Upper lobe of left lung (tissue), 6 donors: ENCODE results near the gene LRRC36. TPM values are rescaled to one million over a fixed set of nuclear protein-coding genes. Genes with fewer than 3 reads are reported as not detected.
"Not testable (repeated sequence)": the region's sequence is repeated elsewhere in the genome, so short reads cannot be mapped to it uniquely, and the experiment has no call there.

ENCODE experiments used
- ATAC-seq, 2 donors: fragments of 200-7000 bp; cut with Tn5 transposase; one replicate each; pipeline ENCODE4 v1.9.1; 2022; ENCODE audit warnings: mild to moderate bottlenecking in 2 of 2, moderate library complexity in 2 of 2; ENCODE audit not compliant: low FRiP score in 2 of 2
- DNase-seq, 2 donors: peaks; one replicate each; pipeline ENCODE4 v3.0.0-alpha.2; 2019 to 2020
- H3K27ac ChIP-seq, 4 donors: fragments of 200-600 bp; sonication (generic); one replicate each; pipeline ENCODE4 v1.5.1; 2016 to 2019
- H3K27me3 ChIP-seq, 4 donors: fragments of 200-600 bp; sonication (generic); one replicate each; pipeline ENCODE4 v1.5.1; 2017 to 2019
- H3K36me3 ChIP-seq, 4 donors: fragments of 200-600 bp; sonication (generic); one replicate each; pipeline ENCODE4 v1.5.1; 2016 to 2019
- H3K4me1 ChIP-seq, 4 donors: fragments of 200-600 bp; sonication (generic); one replicate each; pipeline ENCODE4 v1.5.1; 2018 to 2019
- H3K4me3 ChIP-seq, 4 donors: fragments of 200-600 bp; sonication (generic); one replicate each; pipeline ENCODE4 v1.5.1; 2017 to 2019; ENCODE audit warnings: mild to moderate bottlenecking in 2 of 4, moderate library complexity in 1 of 4
- H3K9me3 ChIP-seq, 4 donors: fragments of 200-600 bp; sonication (generic); one replicate each; pipeline ENCODE4 v1.5.1; 2018 to 2019
- EP300 ChIP-seq, 4 donors: sonication (generic); formaldehyde crosslinking; IDR thresholded peaks; one replicate each; pipeline ENCODE4 v1.5.1; 2017; ENCODE audit warnings: antibody characterized with exemption in 4 of 4, control low read depth in 2 of 4
- POLR2A ChIP-seq, 4 donors: fragments of 450-650 bp; IDR thresholded peaks; one replicate each; pipeline ENCODE4 v1.5.1; 2016 to 2017; ENCODE audit warnings: antibody characterized with exemption in 4 of 4, mild to moderate bottlenecking in 2 of 4
- POLR2AphosphoS5 ChIP-seq, 2 donors: sonication (generic); formaldehyde crosslinking; IDR thresholded peaks; one replicate each; pipeline ENCODE4 v1.5.1; 2017; ENCODE audit warnings: antibody characterized with exemption in 2 of 2
- WGBS, 2 donors: methylation state at CpG; one replicate each; pipeline ENCODE4 v1.1.5; 2017 to 2018; 5-methylcytosine and 5-hydroxymethylcytosine counted together
- total RNA-seq, 6 donors: library from RNA; depleted of rRNA in 4 of 6; stranded (reverse); fragments of >200 nt in 4 of 6; gene quantifications; one replicate each; pipeline versions ENCODE4 v1.1.0 to v1.2.1, GENCODE V29; 2016 to 2021
- TF ChIP-seq, protein P1 (sequence below), 6 experiments: fragments of 450-650 bp in 4 of 6; fragments of 200-600 bp in 2 of 6; sonication (generic) in 2 of 6; IDR thresholded peaks; one replicate each; pipeline ENCODE4 v1.5.1; 2016 to 2019; ENCODE audit warnings: antibody characterized with exemption in 6 of 6
- donor health status: DM: no; HTN: no; CAD: no; lungs with moderate emphysema.
- donor health status: DM: no; HTN: yes; CAD: no; lungs with severe emphysema.

LRRC36 gene
- total RNA-seq, 6 donors from 2014 or later, result 5.9 to 110 (median 22.8) TPM

DNA sequence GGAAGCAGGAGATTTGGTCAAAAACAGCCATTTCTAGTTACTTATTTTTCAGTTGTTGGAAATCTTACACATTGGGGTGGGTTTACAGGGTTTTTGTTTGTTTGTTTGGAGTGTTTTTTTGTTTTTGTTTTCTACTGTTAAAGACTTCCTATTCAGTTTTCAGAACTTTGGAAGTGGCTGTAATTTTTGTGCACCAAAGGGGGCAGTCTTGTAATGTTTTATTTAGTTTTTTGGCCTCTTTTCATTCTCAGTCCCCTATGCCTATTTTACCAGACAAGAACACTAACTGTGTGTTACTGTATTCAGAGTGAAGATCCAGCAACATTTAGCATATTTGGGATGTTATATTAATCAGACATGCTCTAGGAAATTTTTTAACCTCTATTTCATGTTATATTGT is 46.0 kb downstream of the LRRC36 start:
- no peak for DNase-seq
- no peak for TF ChIP-seq POLR2AphosphoS5 (IDR thresholded peaks at IDR 0.05)
- TF ChIP-seq, protein P1, sequence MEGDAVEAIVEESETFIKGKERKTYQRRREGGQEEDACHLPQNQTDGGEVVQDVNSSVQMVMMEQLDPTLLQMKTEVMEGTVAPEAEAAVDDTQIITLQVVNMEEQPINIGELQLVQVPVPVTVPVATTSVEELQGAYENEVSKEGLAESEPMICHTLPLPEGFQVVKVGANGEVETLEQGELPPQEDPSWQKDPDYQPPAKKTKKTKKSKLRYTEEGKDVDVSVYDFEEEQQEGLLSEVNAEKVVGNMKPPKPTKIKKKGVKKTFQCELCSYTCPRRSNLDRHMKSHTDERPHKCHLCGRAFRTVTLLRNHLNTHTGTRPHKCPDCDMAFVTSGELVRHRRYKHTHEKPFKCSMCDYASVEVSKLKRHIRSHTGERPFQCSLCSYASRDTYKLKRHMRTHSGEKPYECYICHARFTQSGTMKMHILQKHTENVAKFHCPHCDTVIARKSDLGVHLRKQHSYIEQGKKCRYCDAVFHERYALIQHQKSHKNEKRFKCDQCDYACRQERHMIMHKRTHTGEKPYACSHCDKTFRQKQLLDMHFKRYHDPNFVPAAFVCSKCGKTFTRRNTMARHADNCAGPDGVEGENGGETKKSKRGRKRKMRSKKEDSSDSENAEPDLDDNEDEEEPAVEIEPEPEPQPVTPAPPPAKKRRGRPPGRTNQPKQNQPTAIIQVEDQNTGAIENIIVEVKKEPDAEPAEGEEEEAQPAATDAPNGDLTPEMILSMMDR (IDR thresholded peaks at IDR 0.05), result peak in 4 of 6 experiments; percentile 18 to 42 (median 29)
- ATAC-seq, result peak in 1 of 2 donors; percentile 73
- H3K9me3 ChIP-seq, result no peaks in the 10 kb centered on the region
- no peak overlapping the region for H3K27ac ChIP-seq
- H3K4me1 ChIP-seq, result no peaks in the 10 kb centered on the region
- no peak overlapping the region for H3K4me3 ChIP-seq
- H3K27me3 ChIP-seq, result no peaks in the 10 kb centered on the region
- no peaks in the 10 kb centered on the region for H3K36me3 ChIP-seq

DNA sequence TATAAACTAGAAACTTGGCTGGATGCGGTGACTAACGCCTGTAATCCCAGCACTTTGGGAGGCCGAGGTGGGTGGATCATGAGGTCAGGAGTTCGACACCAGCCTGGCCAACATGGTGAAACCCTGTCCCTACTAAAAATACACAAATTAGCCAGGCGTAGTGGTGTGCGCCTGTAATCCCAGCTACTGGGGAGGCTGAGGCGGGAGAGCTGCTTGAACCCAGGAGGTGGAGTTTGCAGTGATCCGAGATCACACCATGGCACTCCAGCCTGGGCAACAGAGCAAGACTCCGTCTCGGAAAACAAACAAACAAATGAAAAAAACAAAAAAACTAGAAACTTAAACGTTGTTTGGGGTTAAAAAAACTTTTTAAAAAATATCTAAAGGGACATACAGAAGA is 49.4 kb downstream of the LRRC36 start:
- not testable (repeated sequence) for H3K9me3 ChIP-seq, DNase-seq, ATAC-seq, H3K4me1 ChIP-seq, H3K4me3 ChIP-seq, H3K36me3 ChIP-seq, H3K27ac ChIP-seq, H3K27me3 ChIP-seq
- 91 to 94% methylated on average over 11 of the region's 11 CpGs for WGBS, 2 donors

DNA sequence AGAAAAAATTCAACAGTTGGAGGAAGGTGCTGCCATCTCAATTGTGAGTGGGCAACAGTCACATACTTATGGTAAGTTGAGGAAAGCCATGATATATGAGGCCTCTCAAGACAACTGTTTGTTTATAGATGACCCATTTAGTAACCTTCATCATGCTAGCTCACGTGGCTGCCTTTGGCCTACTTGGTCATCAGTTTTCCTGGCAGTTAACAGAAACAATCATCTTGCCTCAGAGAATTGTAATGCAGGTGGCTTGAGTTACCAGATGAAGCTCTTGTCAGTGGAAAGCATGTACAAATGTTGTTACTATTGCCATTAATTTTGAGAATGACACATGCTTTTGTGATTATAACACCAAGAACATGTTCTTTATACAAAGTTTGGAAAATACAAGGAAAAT is 52.0 kb downstream of the LRRC36 start:
- H3K36me3 ChIP-seq, result no peaks in the 10 kb centered on the region
- H3K27ac ChIP-seq, result no peak overlapping the region
- DNase-seq, result no peak
- no peaks in the 10 kb centered on the region for H3K27me3 ChIP-seq
- WGBS, 2 donors, result 94 to 95% methylated on average over 1 of the region's 1 CpG
- H3K9me3 ChIP-seq, result no peaks in the 10 kb centered on the region
- H3K4me3 ChIP-seq, result no peak overlapping the region
- TF ChIP-seq POLR2AphosphoS5 (IDR thresholded peaks at IDR 0.05), result no peak
- no peak for TF ChIP-seq EP300 (IDR thresholded peaks at IDR 0.05)
- no peak for TF ChIP-seq POLR2A (IDR thresholded peaks at IDR 0.05)
- TF ChIP-seq, protein P1 (IDR thresholded peaks at IDR 0.05), result no peak
- no peaks in the 10 kb centered on the region for H3K4me1 ChIP-seq
- no peak for ATAC-seq

DNA sequence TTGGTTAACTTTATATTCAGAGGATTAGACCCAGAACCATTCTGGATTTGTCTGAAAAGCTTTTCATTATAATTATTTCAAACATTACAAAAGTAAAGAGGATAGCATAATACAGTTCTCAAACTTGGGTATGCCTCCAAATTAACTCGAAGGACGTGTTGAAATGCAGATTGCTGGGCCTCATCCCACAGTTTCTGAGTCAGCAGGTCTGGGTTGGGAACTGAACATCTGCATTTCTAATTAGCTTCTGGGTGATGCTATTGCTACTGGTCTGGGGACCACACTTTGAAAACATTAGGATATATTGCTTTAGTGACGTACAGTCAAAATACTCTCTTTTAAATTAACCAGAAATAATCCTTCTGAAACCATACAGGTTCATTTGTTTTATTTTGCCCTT is 56.7 kb downstream of the LRRC36 start:
- H3K4me3 ChIP-seq, result no peak overlapping the region
- H3K36me3 ChIP-seq, result no peaks in the 10 kb centered on the region
- ATAC-seq (no peak), DNase-seq (no peak)
- no peaks in the 10 kb centered on the region for H3K9me3 ChIP-seq
- H3K27ac ChIP-seq, result no peak overlapping the region
- no peak for TF ChIP-seq EP300 (IDR thresholded peaks at IDR 0.05)
- no peak for TF ChIP-seq POLR2A (IDR thresholded peaks at IDR 0.05)
- no peak for TF ChIP-seq POLR2AphosphoS5 (IDR thresholded peaks at IDR 0.05)
- TF ChIP-seq, protein P1 (IDR thresholded peaks at IDR 0.05), result no peak
- H3K27me3 ChIP-seq, result no peaks in the 10 kb centered on the region
- no peaks in the 10 kb centered on the region for H3K4me1 ChIP-seq
- WGBS, 2 donors, result 70 to 84% methylated on average over 3 of the region's 3 CpGs

DNA sequence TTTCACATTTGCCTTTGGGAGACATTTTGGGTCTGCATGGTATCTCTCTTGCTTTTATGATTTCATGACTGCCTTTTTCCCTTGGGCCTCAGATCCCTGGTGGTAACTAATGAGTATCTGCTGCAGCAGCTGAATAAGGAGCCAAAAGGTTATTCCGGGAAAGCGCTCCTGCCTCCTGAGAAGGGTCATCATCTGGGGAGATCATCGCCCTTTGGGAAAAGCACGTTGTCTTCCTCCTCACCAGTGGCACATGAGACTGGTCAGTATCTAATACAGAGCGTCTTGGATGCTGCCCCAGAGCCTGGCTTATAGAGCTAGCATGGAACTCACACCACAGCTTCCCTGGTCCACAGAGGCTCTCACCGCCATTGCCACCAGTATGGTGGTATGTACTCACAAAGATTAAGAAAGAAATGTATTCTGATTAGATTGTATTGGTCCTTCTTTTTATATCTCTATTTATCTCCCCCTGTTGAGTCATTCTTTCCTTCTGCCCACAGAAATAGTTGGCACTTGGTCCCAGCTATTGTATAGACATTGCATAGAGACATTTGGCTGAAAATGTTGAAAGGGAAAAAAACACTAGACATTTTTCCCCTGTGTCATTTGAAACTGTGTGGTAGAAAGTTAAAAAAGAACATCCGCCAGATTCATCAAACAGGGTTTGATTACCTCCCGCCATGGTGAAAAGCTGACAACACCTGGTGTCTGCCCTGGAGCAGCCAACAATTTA is 58.3 kb downstream of the LRRC36 start:
- H3K27me3 ChIP-seq, result no peaks in the 10 kb centered on the region
- peaks cover 0 to 4% (median under 1%) of the 10 kb centered on the region in 4 donors for H3K4me1 ChIP-seq
- no peak overlapping the region for H3K27ac ChIP-seq
- no peaks in the 10 kb centered on the region for H3K9me3 ChIP-seq
- TF ChIP-seq POLR2A (IDR thresholded peaks at IDR 0.05), result no peak
- no peak for TF ChIP-seq POLR2AphosphoS5 (IDR thresholded peaks at IDR 0.05)
- TF ChIP-seq, protein P1 (IDR thresholded peaks at IDR 0.05), result no peak
- TF ChIP-seq EP300 (IDR thresholded peaks at IDR 0.05), result no peak
- no peak overlapping the region for H3K4me3 ChIP-seq
- H3K36me3 ChIP-seq, result no peaks in the 10 kb centered on the region
- WGBS, 2 donors, result 88 to 92% methylated on average over 8 of the region's 8 CpGs
- ATAC-seq (no peak), DNase-seq (no peak)
